Measurements from ENCODE around the gene CD300A.

The CD300A gene

GRCh38 chr17:74433421-74434121, 32.9 kb upstream of the CD300A start (continued):
- TF ChIP-seq ZNF366 (tag by site-specific recombination; conservative IDR thresholded peaks at IDR 0.05) (no peak), ZNF830 (tag by site-specific recombination; IDR thresholded peaks at IDR 0.05; ENCODE audit: low read depth) (no peak), ZNF23 (tag by site-specific recombination; IDR thresholded peaks at IDR 0.05; ENCODE audit: borderline replicate concordance) (no peak), SP2 (tag by site-specific recombination; IDR thresholded peaks at IDR 0.05) (peak; percentile 22; the same call in 1 of the 2 replicates), BCL6B (tag by site-specific recombination; IDR thresholded peaks at IDR 0.05) (no peak), ZNF654 (tag by site-specific recombination; IDR thresholded peaks at IDR 0.05; ENCODE audit: low read depth) (no peak), BCL11B (tag by site-specific recombination; IDR thresholded peaks at IDR 0.05; ENCODE audit: low read depth) (no peak), YY2 (tag by site-specific recombination; IDR thresholded peaks at IDR 0.05) (no peak), ZNF843 (tag by site-specific recombination; IDR thresholded peaks at IDR 0.05) (no peak), ZBTB6 (tag by site-specific recombination; IDR thresholded peaks at IDR 0.05) (no peak), MYNN (tag by site-specific recombination; IDR thresholded peaks at IDR 0.05; ENCODE audit: borderline replicate concordance) (no peak), ZBTB48 (tag by site-specific recombination; IDR thresholded peaks at IDR 0.05) (peak; percentile 16; the same call in 1 of the 2 replicates), ZNF621 (tag by site-specific recombination; IDR thresholded peaks at IDR 0.05) (no peak), WT1 (tag by site-specific recombination; IDR thresholded peaks at IDR 0.05) (0 out of 2 replicates have a peak, but pooled peaks have one; percentile 17), RBAK (tag by site-specific recombination; IDR thresholded peaks at IDR 0.05) (no peak), ZNF777 (tag by site-specific recombination; IDR thresholded peaks at IDR 0.05; ENCODE audit: borderline replicate concordance) (no peak), ZBTB21 (tag by site-specific recombination; IDR thresholded peaks at IDR 0.05) (no peak), ZNF37A (tag by site-specific recombination; IDR thresholded peaks at IDR 0.05) (no peak)

GRCh38 chr17:74435775-74436359, 30.6 kb upstream of the CD300A start:
- Histone ChIP-seq H3K27ac (ENCODE audit: extremely low read depth, low read depth, low read length) (no peak overlapping the region), H3K4me1 (ENCODE audit: control insufficient read depth, insufficient read depth, low read length) (peaks cover 7% of the 10 kb centered on the region), H3K9me3 (ENCODE audit: control insufficient read depth, insufficient read depth, low read depth, low read length) (no peaks in the 10 kb centered on the region), H3K4me3 (ENCODE audit: low read depth, low read length) (no peak overlapping the region), H3K36me3 (ENCODE audit: control insufficient read depth in 2 of 2, insufficient read depth in 1 of 2, low read length in 2 of 2) (peaks cover 0 to 14% of the 10 kb centered on the region in 2 experiments; a peak in 2 of 3 replicates)
- ChIA-PET POLR2A (interaction anchor here (1.8 kb wide), 1 partner anchor 18 kb away, joined by 6 read pairs; no protein-coding TSS in a partner anchor), CTCF (interaction anchor here (0.8 to 7.1 kb wide), 5 partner anchors 14 to 65 kb away, joined by 3 to 151 read pairs (median 4); no protein-coding TSS in a partner anchor)
- TF ChIP-seq PRDM6 (tag by site-specific recombination; IDR thresholded peaks at IDR 0.05) (no peak), EGR2 (tag by site-specific recombination; IDR thresholded peaks at IDR 0.05; ENCODE audit: low read depth) (no peak), ZBTB20 (tag by site-specific recombination; IDR thresholded peaks at IDR 0.05) (no peak), ZNF585B (tag by site-specific recombination; IDR thresholded peaks at IDR 0.05) (no peak), ZNF175 (tag by site-specific recombination; IDR thresholded peaks at IDR 0.05) (no peak), SCRT2 (tag by site-specific recombination; IDR thresholded peaks at IDR 0.05) (no peak), ZNF112 (tag by site-specific recombination; IDR thresholded peaks at IDR 0.05) (no peak), ZNF654 (tag by site-specific recombination; IDR thresholded peaks at IDR 0.05; ENCODE audit: low read depth) (no peak), ZNF366 (tag by site-specific recombination; conservative IDR thresholded peaks at IDR 0.05) (no peak), ZNF48 (tag by site-specific recombination; IDR thresholded peaks at IDR 0.05) (no peak), MZF1 (tag by site-specific recombination; IDR thresholded peaks at IDR 0.05; ENCODE audit: borderline replicate concordance) (no peak), ZNF266 (tag by site-specific recombination; IDR thresholded peaks at IDR 0.05; ENCODE audit: low read depth) (no peak)
